NCI-H1417 (cell line): Measurements from ENCODE around the gene MIER3.

ENCODE experiments used
- DNase-seq, 3 experiments: peaks; one replicate each; lab custom pipeline; 2025; lab: John Stamatoyannopoulos, UW

Gene MIER3

GRCh38 chr5:56898213-56898612, 53.7 kb downstream of the MIER3 start:
- no peak for DNase-seq

- DNase-seq: no peak
Measured at GRCh38 chr5:56896763-56897162, 55.2 kb downstream of the MIER3 start.

- no peak for DNase-seq
Measured at GRCh38 chr5:56893251-56893951, 58.5 kb downstream of the MIER3 start.

GRCh38 chr5:56881571-56881970, 70.4 kb downstream of the MIER3 start:
- no peak for DNase-seq

GRCh38 chr5:56876327-56876726, 75.6 kb downstream of the MIER3 start:
- no peak for DNase-seq

- DNase-seq: no peak
Measured at GRCh38 chr5:56873056-56873455, 78.9 kb downstream of the MIER3 start.

GRCh38 chr5:56871777-56872176, 80.1 kb downstream of the MIER3 start:
- no peak for DNase-seq
